Eye (tissue), 1 donor: ENCODE results near the gene AURKAIP1.
"Not testable (repeated sequence)": the region's sequence is repeated elsewhere in the genome, so short reads cannot be mapped to it uniquely, and the experiment has no call there.

ENCODE experiments used
- DNase-seq: peaks from one replicate; pipeline ENCODE4 v3.0.0-alpha.2; 2015

AURKAIP1 gene

GRCh38 chr1:1385339-1385738 lies 10.3 kb upstream of the AURKAIP1 start:
- not testable (repeated sequence) for DNase-seq

GRCh38 chr1:1381294-1381693 lies 6.3 kb upstream of the AURKAIP1 start:
- no peak for DNase-seq

GRCh38 chr1:1380860-1381259 lies 5.9 kb upstream of the AURKAIP1 start:
- no peak for DNase-seq

- no peak for DNase-seq
Measured at GRCh38 chr1:1377540-1378205, 2.7 kb upstream of the AURKAIP1 start.

- no peak for DNase-seq
Measured at GRCh38 chr1:1376551-1377226, 1.7 kb upstream of the AURKAIP1 start.

GRCh38 chr1:1374589-1374928 lies 448 bp downstream of the AURKAIP1 start:
- DNase-seq: no peak

DNA sequence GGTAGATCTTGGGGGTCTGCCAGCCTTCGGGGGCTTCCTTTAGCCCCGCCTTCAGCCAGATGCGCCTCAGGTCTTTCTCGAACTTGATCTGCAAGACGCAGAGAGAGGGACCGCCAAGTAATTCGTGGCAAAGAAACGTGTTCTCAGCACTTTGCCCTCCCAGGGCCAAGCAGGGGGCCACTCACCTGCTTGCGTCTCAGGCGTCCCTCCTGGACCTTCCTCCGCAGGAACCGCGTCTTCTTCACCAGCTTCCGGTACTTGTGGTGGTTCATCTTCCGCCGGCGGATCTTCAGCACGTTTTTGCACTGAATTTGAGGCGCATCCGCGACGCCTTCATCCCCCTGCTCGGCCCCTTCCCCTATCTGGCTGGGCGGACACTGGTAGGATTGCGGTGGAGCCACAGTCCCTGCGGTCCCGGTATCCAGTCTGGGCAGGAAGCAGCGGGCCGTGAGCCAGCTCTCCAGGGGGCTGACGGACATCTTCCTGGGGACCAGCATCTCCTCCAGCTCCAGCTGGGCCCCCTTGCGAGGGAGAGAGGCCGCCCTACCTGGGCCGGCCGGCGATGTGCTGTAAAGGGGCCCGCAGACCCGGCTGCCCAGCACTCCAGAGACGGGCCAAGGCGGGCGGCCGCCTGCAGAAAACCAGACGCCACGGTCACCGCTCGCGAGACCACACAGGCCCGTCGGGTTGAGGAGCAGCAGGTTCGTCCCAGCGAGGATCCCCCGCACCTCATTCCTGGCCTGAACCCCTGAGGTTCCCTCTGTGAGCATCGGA lies 1.0 kb downstream of the AURKAIP1 start:
- DNase-seq: no peak

- DNase-seq: no peak
Measured at GRCh38 chr1:1373051-1373814, 1.8 kb downstream of the AURKAIP1 start.

DNA sequence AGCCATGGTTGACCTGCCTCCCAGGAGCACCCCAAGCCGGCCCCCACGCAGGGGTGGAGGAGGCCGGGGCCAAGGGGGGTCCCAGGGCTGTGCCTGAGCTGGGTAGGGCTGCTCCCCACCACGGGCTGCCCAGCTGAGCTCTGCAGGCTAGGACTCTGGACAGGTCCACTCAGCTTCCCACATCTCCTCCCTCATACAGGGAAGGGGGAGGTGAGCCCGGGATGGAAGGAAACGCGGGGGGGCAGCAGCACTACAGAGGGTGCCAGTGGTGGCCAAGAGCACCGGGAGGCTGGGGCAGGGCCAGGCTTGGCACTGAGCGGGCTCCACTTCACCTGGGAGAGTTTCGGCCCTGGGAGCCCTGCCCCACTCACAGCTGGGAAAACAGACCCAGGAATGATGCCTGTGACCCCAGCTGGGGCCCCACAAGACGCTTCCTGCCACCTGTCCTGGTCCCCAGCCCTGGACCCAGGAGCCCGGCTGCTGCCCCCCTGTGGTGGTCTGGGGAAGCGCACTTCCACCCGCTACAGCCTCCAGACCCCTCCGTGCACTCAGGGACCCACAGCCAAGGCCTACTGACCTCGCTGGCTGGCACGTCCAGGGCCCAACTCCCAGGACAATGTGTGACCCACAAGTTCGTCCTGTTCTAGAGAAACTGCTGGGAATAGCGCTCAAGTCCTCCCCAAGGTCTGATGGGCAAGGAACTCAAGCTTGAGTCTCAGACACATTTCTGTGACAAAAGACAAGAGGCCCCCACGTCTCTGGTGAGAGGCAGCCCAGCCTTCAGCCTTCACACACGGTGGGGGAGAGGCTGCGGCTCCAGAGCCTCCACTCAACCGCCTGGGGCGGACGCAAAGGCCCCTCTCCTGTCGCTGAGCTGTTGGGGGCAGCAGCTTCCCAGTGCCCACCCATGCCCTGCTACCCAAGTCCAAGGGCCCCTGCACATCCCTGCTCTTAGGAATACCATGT lies 3.0 kb downstream of the AURKAIP1 start:
- peak; percentile 86 for DNase-seq

GRCh38 chr1:1371364-1371745 lies 3.7 kb downstream of the AURKAIP1 start:
- no peak for DNase-seq

DNA sequence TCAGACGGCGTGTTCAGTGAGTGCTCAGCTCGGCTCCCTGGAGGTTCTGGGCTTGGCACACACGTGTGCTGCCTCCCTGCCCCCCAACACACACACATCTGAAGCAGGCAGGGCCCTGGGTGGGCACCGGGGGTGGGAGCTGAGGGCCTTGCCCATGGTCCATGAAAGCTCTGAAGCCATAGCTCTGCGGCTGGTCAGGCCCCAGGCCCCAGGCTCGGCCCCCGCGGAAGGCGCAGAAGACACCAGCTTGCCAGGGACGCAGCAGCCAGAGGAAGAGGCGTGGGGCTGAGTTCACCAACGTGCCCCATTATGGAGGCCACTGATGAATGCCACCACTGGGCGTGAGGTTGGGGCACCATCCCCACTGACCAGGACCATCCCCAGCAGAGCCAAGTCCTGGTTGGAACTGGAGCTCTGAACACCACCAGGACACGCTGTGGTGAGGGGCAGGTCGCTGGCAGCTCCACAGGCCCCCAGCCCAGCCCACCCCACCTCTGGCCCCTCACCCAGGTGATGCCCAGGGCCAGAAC lies 4.2 kb downstream of the AURKAIP1 start:
- DNase-seq: no peak

- not testable (repeated sequence) for DNase-seq
Measured at GRCh38 chr1:1370094-1370493, 4.9 kb downstream of the AURKAIP1 start.

DNA sequence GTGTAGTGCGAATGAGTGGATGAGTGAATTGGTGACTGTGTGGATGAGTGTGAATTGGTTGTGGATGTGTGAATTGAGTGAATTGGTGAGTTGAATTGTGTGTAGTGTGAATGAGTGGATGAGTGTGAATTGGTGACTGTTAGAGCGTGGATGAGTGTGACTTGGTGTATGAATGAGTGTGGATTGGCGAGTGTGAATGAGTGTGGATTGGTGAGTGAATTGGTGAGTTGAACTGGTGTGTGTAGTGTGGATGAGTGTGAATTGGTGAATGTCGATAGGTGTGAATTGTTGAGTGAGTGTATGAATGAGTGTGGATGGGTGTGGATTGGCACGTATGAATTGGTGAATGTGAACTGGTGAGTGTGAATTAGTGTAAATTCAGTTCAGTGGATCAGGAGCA lies 7.7 kb downstream of the AURKAIP1 start:
- peak; percentile 58 for DNase-seq

DNA sequence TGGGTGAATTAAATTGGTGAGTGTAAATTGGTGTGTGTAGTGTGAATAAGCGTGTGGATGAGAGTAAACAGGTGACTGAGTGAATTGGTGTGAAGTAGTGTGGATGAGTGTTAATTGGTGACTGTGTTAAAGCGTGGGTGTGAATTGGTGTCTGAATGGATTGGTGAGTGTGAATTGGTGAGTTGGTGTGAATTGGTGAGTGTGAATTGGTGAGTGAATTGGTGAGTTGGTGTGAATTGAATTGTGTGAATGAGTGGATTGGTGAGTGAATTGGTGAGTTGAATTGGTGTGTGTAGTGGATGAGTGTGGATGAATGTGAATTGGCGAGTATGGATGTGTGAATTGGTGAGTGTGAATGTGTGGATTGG lies 8.3 kb downstream of the AURKAIP1 start:
- DNase-seq: peak; percentile 71

DNA sequence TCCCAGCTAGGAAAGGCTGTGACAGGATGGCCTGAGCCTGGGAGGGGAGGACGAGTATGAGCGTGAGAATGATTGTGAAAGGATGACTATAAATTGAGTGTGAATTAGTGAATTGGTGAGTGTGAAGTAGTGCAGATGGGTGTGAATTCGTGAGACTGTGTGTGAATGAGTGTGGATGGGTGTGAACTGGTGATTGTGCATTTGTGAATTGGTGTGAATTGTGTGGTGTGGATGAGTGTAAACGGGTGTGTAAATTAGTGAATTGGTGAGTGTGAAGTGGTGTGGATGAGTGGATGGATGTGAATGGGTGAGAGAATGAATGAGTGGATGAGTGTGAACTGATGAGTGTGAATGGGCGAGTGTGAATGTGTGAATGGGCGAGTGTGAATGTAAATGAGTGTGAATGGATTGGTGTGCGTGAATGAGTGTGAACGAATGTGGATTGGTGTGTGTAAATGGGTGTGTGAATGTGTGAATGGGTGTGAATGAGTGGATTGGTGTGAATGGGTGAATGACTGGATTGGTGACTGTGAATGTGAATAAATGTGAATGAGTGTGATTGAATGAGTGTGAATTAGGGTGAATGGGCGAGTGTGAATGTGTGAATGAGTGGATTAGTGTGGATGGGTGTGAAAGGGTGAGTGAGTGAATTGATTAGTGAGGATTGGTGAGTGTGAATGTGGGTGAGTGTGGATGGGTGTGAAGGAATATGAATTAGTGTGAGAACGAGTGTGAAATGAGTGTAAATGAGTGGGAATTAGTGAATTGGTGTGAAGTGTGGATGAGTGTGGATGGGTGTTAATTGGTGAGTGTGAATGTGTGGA lies 8.9 kb downstream of the AURKAIP1 start:
- peak; percentile 26 for DNase-seq

GRCh38 chr1:1364266-1364665 lies 10.7 kb downstream of the AURKAIP1 start:
- no peak for DNase-seq

- peak; percentile 76 for DNase-seq
Measured at GRCh38 chr1:1361982-1362423, 13.0 kb downstream of the AURKAIP1 start.

DNA sequence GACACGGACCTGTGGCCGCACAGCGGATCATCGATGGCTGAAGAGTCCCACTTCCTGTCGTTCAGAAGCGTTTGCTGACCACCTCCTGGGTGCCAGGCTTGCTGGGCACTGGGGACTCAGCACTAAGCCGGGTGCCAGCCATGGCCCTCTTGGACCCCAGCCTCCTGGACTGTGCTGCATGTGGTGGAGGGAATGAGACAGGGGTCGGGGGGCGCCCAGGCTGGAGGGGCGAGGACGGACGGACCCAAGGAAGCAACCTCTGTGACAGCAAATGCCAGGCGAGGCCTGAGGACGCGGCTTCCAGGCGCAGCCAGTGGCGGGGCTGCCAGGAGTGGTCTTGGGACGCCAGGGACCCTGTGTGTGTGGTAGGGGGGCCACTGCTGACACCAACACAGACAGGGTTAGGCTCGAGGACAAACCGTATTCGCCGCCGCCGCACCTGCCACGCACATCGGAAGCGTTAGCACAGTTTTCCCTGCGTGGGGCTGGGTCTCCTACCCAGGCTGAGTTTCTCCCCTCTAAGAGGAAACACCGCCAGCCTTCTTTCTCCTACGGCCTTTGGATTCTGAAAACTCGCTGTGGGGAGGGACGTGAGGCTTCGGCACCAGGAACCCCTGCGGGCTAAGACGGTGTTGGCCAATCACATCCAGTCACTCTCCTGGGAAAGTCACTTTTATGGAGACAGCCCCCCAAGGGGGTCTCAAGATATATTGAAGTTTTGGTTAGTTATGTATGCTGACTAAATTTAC lies 13.6 kb downstream of the AURKAIP1 start:
- DNase-seq: no peak

GRCh38 chr1:1360506-1361169 lies 14.4 kb downstream of the AURKAIP1 start:
- DNase-seq: peak; percentile 61
